Dedifferentiated amniotic fluid mesenchymal stem cell (primary cell): Measurements from ENCODE around the gene TUBA8.
"Not testable (repeated sequence)": the region's sequence is repeated elsewhere in the genome, so short reads cannot be mapped to it uniquely, and the experiment has no call there.

Source experiments
- DNase-seq: peaks from one replicate; pipeline ENCODE4 v3.0.0-alpha.2; 2016; ENCODE audit errors: extremely low spot score

TUBA8 gene

DNA sequence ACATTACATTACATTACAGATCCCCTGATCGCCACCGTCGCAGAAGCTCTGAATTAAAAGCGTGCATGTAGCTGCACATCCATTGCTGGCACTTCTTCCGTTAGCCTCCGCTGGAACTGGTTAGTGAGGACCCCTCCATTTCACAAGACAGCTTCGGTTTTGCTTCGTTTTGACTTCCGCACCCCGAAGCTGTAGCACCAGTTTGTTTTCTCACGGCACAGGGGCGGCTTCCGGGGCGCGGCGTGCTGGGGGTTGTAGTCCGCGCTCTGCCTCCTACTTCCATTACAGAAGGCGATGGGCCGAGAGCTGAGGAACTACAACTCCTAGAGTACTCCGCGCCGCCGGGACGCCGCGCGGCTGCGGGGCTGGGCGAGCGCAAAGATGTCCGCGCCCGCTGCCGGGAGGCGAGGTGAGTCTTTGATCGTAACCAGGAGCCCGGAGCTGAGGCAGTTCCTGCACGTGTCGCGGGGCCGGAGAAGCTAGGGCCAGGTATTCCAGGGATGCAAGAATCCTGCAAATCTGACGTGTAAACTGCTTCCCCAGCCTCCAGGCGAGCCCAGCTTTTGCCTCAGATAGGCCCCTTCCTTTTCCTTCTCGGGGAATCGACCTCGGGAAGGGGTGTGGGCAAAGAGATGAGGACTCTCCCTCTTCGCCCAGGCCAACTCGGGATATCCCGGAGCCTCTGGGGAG is 32.8 kb upstream of the TUBA8 start, which contains the start of gene PEX26:
TSS of gene PEX26 (plus strand) at position 352 of the 690 bp plus-strand sequence. CDS start 387 bp downstream, outside the sequence.
- DNase-seq: peak; percentile 94

DNA sequence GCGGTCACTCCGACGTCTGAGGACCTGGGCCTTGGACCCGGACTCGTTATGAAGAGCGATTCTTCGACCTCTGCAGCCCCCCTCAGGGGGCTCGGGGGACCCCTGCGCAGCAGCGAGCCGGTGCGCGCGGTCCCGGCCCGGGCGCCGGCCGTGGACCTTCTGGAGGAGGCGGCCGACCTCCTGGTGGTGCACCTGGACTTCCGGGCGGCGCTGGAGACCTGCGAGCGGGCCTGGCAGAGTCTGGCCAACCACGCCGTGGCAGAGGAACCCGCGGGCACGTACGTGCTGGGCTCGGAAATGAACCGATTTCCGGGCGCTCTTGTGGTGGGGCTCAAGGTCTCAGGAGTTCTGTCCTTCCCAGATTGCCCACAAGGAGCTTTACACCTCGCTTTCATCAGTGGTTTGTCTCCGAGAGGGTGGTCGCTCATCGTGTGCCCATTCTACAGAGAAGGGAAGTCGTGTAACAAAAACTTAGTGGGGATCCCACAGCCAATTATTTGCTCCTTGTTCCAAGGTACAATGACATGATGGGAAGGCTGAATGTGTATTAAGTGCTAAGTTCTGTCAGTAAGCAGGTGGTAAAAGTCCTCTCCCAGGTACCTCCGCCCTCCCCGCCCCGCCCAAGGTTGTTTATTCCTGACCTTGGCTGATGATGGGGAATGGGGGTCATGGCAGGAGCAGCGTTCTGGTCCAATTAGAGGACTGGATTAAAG is 32.1 kb upstream of the TUBA8 start:
- no peak for DNase-seq

DNA sequence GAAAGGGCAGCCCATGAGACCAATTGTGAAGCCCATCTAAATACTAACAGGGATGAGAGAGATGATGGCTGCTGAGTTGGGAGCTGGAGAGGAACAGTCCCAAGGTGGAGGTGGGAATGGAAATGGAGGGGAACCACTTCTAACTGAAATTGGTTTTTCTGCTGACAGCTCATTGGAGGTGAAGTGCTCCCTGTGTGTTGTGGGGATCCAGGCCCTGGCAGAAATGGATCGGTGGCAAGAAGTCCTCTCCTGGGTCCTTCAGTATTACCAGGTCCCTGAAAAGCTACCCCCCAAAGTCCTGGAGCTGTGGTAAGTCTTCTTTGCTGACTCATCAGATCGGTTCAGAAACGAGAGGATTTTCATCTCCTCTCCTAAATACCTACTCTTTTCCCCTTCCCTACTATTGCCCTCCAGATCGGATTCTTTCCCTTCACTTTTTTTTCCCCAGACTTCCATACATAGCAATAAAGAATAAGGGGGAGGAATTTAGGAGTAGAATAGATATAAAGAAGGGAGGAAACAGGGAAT is 30.8 kb upstream of the TUBA8 start:
- DNase-seq: no peak

DNA sequence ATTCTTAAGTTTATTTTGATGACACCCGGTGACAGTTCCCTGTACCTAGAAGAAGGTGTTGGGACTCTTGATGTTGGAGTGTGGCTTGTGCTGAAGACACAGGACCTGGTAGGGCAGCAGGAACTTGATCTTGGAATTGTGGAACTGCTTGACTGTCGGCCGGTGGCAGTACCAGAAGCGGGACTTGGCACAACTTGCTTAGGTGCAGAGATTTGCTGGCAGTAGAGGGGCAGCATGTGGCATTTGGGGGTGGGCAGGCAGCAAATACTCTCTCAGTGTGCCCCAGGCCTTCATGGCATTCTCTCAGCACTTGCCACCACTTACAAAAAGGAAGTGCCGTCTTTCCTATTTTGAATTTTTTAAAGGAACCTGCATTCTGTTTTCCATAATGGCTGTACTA is 29.2 kb upstream of the TUBA8 start:
- DNase-seq: no peak

DNA sequence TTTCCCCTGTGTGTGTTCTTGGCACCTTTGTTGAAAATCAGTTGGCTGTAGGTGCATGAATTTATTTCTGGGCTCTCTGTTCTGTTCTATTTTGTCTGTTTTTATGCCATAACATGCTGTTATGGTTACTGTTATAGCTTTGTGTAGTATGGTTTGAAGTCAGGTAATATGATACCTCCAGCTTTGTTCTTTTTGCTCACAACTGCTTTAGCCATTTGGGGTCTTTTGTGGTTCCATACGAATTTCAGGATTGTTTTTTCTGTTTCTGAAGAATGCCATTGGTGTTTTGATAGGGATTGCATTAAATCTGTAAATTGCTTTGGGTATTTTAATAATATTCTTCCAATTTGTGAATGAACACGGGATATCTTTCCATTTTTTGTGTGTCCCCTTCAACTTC is 28.1 kb upstream of the TUBA8 start:
- no peak for DNase-seq

DNA sequence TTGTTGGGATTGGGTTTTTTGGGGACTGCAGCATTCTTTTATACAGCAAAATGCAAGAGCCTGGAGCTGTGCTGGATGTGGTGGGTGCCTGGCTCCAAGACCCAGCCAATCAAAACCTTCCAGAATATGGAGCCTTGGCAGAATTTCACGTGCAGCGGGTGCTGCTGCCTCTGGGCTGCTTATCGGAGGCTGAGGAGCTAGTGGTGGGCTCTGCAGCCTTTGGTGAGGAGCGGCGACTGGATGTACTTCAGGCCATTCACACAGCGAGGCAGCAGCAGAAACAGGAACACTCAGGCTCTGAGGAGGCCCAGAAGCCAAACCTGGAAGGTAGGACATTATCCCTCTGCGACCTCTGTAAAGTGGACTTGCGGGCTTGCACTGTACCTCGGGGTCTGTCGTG is 27.2 kb upstream of the TUBA8 start:
- no peak for DNase-seq

DNA sequence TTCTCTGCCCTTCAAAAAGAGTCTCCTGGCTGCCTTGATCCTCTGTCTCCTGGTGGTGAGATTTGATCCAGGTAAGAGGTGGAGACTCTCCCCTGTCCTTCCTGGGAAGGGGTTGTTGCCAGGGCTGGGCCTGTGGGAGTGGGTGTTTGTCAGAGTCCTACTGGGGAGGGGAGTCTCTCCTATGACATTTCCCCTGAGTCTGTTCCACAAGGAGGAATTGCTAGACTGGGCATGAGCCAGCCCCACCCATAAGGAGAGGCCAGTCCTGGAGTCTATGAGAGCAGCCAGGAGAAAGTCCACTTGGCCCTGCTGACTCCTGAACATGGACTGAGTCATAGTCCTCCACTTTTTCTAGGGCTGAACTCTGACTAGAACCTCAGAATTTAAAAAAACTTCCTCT is 25.4 kb upstream of the TUBA8 start:
- DNase-seq: no peak

DNA sequence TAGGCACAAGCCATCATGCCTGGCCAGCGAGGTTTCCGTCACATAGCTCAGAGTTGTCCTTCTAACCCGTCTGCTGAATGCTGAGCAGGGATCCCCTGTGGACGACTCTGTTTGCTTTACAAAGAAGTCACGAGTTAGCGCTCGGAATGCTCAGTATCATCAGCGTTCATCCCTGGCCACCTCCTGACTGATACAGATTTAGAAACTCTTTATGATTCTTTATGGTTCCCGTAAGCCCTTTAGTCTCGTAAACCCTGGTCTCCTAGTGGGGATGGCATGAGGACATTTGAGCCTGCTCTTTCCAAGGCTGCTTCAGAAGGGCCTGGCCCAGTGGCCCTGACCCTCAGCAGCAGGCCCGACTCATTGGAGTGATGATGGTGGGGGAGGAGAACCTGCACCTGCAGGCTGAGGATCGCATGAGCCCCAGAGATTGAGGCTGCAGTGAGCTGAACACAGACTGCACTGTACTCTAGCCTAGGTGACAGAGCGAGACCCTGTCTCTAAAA is 23.2 kb upstream of the TUBA8 start:
- DNase-seq: no peak

DNA sequence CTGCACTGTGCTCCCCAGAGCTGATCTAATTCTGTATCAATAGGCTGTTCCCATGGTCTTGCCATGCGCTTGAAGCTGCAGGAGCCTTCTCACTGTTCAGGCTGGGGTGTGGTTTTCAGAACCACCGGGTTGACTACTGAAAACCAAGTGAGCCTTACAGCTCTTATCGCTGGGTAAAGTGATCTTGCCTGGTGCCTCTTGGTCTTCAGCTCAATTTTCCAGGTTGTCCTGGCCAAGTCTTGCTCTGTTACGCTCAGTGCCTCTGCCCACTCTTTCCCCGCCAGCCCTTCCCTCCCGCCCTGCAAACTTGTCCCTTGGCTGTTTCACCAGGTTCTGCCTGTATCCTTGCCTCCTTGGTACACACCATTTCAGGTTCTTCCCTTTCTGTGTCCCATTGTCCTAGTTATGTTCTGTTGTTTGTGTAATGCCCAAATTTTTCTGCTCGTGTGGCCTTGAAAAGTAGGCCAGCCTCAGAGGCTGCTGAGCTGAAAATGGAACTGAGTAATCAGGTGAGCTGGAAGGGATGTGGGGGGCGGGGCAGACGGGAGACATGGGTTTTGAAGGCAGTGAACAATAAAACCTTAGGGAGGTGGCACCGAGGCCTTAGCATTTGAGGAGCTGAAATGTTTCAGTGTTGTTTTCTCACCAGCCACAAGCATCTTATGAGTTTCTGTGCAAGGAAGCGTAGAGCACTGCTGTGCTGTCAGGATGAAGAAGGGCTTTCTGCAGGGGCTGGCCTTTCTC is 21.6 kb upstream of the TUBA8 start:
- no peak for DNase-seq

DNA sequence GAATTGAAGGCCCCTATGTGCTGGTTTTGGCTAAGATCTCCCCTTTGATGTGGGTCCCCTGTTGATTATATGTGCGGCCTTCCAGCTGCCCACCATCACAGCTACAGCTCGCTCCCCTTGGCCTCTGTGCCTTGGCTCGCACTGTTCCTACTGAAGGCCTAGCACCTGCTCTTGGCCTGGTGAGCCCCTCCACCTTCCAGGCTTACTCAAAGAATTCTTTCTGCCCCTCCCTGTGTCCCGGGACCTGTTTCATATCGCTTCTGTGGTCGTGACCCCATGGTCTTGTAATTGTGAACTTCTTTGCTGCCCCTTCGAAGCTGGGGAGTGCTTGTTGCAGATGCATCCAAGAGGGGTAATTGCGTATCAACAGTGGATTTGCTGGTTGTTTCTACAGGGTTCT is 20.3 kb upstream of the TUBA8 start:
- DNase-seq: no peak

DNA sequence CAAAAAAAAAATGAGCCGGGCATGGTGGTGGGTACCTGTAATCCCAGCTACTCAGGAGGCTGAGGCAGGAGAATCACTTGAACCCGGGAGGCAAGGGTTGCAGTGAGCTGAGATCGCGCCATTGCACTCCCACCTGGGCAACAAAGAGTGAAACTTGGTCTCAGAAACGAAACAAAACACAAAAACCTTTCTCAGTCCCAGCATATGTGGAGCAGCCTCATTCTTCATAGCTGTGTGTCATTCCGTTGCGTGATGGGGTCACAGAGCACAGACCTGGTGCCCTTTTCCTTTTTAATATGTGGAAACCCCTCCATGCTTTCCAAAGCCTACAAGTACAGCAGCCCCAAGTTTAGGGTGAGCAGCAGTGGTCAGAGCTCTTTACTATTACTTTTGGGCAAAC is 19.1 kb upstream of the TUBA8 start:
- no peak for DNase-seq

DNA sequence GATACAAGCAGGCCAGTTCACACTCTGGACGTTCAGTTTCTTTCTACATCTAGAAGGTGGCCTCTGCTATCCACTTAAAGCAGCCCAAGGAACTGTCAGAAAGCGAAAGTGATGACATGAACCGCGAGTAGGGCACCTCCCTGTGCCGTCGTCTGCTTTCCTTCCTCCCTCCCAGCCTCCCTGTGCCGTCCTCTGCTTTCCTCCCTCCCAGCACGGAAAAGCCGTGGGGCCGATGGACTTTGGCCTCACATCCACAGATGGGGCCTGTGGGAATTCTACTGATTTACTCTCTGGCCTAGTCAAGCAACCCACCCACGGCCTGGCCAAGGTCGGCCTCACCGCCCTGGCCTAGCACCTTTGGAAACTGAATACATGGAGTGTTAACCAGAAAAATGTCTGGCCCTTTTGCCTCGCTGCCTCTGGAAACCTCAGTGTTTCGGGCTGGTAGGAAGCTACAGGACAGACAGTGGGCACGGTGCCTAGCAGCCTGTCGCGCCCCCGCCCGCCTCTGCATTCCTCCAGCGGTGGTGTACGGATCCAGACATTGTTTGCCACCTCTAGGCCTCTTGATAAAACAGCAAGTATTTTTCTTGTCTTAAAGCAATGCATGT is 18.6 kb upstream of the TUBA8 start:
- no peak for DNase-seq

DNA sequence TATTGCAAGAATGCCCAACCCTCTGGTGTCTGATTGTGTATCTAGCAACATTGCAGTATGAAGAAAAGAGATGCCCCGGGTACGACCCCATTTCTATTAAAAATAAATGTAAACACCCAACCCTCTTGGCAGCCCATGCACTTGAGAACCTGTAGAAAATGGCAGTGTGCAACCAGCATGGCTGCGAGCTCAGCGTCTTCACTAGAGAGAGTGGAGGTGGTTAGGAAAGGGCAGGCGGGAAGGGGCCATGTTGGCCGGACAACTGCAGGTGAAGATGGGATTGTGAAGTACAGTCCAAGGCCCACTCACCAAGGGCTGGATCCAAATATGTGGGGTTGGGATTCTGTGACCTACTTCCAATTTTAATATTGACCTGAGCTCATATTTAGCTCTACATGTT is 16.9 kb upstream of the TUBA8 start:
- no peak for DNase-seq

DNA sequence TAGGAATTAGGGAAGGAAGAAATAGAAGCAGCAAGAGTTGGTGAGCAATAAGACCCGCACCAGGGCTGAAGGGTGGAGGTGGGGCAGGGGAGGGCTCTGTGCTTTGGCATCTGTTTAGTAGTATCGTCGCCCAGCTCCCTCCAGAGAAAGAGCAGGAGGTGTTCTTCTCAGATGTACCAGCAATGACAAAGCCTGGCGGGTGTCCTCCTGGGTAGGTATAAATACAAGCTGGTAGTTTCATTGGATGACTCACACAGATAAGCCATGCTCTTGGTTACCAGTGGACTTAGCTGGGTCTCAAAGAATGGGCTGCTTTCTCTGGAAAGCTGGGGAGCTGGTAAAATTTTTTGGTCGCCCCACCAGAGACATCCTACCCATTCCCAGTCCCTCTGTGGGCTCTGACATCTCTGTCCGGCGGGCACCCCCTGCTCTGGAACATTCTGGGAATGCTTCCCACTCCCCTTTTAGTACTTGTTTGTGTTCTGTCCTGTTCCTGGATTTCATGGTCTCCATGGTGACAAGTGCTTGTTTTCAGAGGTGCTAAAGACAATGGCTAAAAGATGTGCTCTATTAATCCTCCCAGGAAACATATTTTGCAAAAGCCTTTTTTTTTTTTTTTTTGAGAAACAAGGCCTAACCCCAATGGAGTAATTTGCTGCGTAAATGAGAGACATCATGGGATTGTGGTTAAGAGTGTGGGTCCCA is 15.4 kb upstream of the TUBA8 start:
- no peak for DNase-seq

DNA sequence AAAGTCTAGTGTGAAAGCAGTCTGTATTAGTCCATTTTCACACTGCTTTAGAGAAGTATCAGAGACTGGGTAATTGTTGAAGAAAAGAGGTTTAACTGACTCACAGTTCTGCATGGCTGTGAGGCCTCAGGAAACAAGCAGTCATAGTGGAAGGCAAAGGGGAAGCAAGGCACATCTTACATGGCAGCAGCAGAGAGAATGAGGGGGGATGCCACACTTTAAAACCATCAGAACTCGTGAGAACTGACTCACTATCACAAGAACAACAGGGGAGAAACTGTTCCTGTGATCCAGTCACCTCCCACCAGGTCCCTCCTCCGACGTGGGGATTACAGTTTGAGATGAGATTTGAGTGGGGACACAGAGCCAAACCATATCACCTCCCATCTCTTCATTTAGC is 13.8 kb upstream of the TUBA8 start:
- no peak for DNase-seq

DNA sequence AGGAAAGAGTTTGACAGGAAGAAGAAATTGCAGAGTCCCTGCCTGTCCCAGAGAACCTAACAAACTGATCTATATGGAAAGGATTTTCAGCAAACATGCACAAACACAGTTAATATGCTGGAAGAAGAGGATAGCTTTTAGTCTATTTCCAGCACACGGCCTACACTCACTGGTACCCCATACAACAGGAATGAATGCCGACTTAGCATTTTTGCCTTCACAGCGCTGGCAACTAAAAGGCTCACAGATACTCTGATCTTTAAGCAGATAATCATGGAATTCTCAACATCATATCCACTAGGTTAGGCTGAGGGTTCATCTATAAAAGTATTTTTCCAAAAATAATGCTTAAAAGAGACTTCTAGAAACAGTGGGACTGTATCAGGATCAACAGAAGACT is 9.8 kb upstream of the TUBA8 start:
- DNase-seq: no peak

DNA sequence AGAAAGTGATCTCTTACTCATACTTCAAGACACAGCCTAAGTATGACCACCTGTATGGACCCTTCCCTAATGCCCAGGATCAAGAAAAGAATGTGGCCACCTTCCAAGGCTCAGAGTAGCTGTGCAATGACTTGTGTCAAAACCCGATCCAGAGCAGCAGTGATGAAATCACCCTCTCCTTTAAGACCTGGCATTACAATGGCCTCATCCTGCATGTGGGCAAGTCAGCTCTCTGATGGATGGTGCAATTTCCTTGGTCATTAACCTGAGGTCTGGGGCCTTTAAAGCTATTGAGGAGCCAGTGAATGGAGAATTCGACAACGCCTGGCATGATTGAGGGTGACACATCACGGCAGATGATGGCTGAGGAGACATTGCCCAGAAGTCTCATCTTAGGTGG is 9.1 kb upstream of the TUBA8 start:
- DNase-seq: no peak

DNA sequence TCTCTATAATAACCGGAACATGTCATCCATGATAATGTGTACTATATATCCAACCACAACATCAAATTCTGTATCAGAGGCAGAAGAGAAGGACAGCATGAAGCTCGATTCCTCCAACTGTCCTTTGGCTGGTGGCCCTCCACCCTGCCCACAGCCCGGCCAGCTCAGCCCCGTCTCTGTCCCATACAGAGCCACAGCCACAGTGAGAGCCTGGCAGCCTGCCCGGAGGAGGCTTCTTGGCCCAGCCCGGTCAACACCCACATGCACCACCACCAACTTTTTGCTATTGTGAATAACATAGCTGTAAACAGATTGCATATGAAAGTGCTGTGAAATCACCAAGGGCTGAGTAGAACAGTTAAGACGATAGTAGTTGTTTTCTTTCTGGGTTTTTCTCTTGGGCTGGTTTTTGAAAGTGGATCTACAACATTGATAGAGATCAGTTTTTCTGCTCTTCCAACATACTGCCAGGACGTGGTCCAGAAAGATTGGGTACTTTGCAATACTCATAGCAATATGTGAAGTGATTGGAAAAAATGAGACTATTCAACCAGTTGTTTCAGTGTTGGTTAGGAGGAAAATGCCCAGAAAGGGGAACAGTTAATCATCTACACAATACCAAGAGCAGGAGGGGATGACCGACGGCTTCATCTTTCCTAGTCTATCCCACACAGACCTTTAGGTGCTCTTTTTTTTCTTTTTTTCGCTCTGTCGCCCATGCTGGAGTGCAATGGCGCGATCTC is 6.9 kb upstream of the TUBA8 start:
- DNase-seq: no peak

DNA sequence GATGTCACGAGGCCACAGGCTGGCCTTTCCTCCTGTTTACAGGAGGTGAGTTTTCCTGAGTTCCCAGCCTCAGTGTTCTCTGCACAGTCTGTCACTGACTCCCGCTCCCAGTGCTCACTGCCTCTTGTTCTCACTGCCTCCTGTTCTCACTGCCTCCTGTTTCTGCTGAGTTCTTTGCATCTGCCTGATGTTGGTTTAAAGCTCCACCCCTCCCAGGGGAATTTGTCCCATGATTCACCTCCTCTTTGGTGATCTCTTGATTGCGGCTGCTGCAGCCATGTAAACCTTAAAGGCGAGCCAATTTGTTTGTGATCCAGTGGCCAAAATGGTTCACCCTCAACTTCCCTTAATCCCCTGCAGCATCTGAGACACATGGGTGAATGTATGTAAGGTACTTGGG is 6.0 kb upstream of the TUBA8 start:
- DNase-seq: no peak

DNA sequence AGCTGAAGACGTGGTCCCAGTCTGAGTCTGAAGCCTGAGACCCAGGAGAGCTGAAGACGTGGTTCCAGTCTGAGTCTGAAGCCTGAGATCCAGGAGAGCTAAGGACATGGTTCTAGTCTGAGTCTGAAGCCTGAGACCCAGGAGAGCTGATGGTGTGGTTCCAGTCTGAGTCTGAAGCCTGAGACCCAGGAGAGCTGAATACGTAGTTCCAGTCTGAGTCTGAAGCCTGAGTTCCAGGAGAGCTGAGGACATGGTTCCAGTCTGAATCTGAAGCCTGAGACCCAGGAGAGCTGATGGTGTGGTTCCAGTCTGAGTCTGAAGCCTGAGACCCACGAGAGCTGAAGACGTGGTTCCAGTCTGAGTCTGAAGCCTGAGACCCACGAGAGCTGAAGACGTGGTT is 4.6 kb upstream of the TUBA8 start:
- DNase-seq: not testable (repeated sequence)
